GM12878 (cell line): ENCODE measurements around the gene INTS2. TPM values are rescaled to one million over a fixed set of nuclear protein-coding genes. Genes with fewer than 3 reads are reported as not detected.

Experiments
- ATF7 ChIP-seq: fragments of 450-650 bp; IDR thresholded peaks from 2 replicates; pipeline ENCODE4 v1.6.1; 2016; ENCODE audit warnings: low read depth, mild to moderate bottlenecking
- BHLHE40 ChIP-seq, 2 experiments: fragments of 450-650 bp in 1 of 2; IDR thresholded peaks; 2 replicates each; pipeline ENCODE4 v1.6.1; 2011 to 2017; ENCODE audit warnings: low read depth in 2 of 2, borderline replicate concordance in 1 of 2, improper control_type of control experiment in 1 of 2, low read length in 1 of 2, mild to moderate bottlenecking in 1 of 2
- CHD4 ChIP-seq: fragments of 200-600 bp; sonication (generic); IDR thresholded peaks from 2 replicates; pipeline ENCODE4 v1.6.1; 2016; ENCODE audit warnings: mild to moderate bottlenecking
- FOXK2 ChIP-seq: fragments of 450-650 bp; IDR thresholded peaks from 2 replicates; pipeline ENCODE4 v1.6.1; 2017; ENCODE audit warnings: mild to moderate bottlenecking, moderate library complexity
- GABPA ChIP-seq: IDR thresholded peaks from 2 replicates; pipeline ENCODE4 v1.6.1; 2014; ENCODE audit warnings: antibody characterized with exemption, low read depth, mild to moderate bottlenecking, inconsistent platforms
- GATAD2B ChIP-seq: fragments of 450-650 bp; conservative IDR thresholded peaks from 2 replicates; pipeline ENCODE4 v1.6.1; 2017; ENCODE audit warnings: low read depth, mild to moderate bottlenecking, moderate library complexity
- HCFC1 ChIP-seq: fragments of 150-350 bp; IDR thresholded peaks from 2 replicates; pipeline ENCODE4 v1.6.1; 2014; ENCODE audit warnings: low read length
- HDAC6 ChIP-seq: fragments of 200-600 bp; sonication (generic); IDR thresholded peaks from one replicate; pipeline ENCODE4 v1.8.0; 2017; ENCODE audit warnings: antibody characterized with exemption; ENCODE audit not compliant: unreplicated experiment
- HDGF ChIP-seq: fragments of 450-650 bp; IDR thresholded peaks from 2 replicates; pipeline ENCODE4 v1.6.1; 2016; ENCODE audit warnings: antibody characterized with exemption
- IKZF1 ChIP-seq: fragments of 450-650 bp; conservative IDR thresholded peaks from 2 replicates; pipeline ENCODE4 v1.6.1; 2017; ENCODE audit warnings: antibody characterized with exemption, mild to moderate bottlenecking
- IKZF2 ChIP-seq, 2 experiments: fragments of 450-650 bp; IDR thresholded peaks; 2 replicates each; pipeline ENCODE4 v1.6.1; 2017; ENCODE audit warnings: mild to moderate bottlenecking in 2 of 2, moderate library complexity in 2 of 2
- KAT2A ChIP-seq: conservative IDR thresholded peaks from 2 replicates; pipeline ENCODE4 v1.6.1; 2011; ENCODE audit warnings: low read depth, low read length; ENCODE audit not compliant: control insufficient read depth
- MEF2A ChIP-seq: IDR thresholded peaks from 2 replicates; pipeline ENCODE4 v1.6.1; 2011; ENCODE audit warnings: low read depth, mild to moderate bottlenecking, low read length, moderate library complexity; ENCODE audit not compliant: insufficient read depth
- MEF2B ChIP-seq: fragments of 450-650 bp; IDR thresholded peaks from 2 replicates; pipeline ENCODE4 v1.6.1; 2018; ENCODE audit warnings: mild to moderate bottlenecking, moderate library complexity; ENCODE audit not compliant: partially characterized antibody, poor library complexity, severe bottlenecking
- MXI1 ChIP-seq: fragments of 150-350 bp; IDR thresholded peaks from 2 replicates; pipeline ENCODE4 v1.6.1; 2011; ENCODE audit warnings: low read depth, mild to moderate bottlenecking, inconsistent platforms, low read length, improper control_type of control experiment
- NFYA ChIP-seq: IDR thresholded peaks from 2 replicates; pipeline ENCODE4 v1.6.1; 2011; ENCODE audit warnings: low read depth, mild to moderate bottlenecking, low read length, improper control_type of control experiment, borderline replicate concordance
- NRF1 ChIP-seq: conservative IDR thresholded peaks from 2 replicates; pipeline ENCODE4 v1.6.1; 2011; ENCODE audit warnings: mild to moderate bottlenecking, low read depth, low read length, improper control_type of control experiment
- RB1 ChIP-seq: fragments of 450-650 bp; formaldehyde crosslinking; IDR thresholded peaks from 2 replicates; pipeline ENCODE4 v1.6.1; 2017; ENCODE audit warnings: mild to moderate bottlenecking, borderline replicate concordance
- RCOR1 ChIP-seq: conservative IDR thresholded peaks from 2 replicates; pipeline ENCODE4 v1.6.1; 2012; ENCODE audit warnings: low read depth, low read length, improper control_type of control experiment
- SRF ChIP-seq, 2 experiments: IDR thresholded peaks; 2 replicates each; pipeline ENCODE4 v1.6.1; 2011; ENCODE audit warnings: low read depth in 2 of 2, low read length in 2 of 2, mild to moderate bottlenecking in 1 of 2, moderate library complexity in 1 of 2
- TARDBP ChIP-seq: IDR thresholded peaks from 2 replicates; pipeline ENCODE4 v1.6.1; 2016; ENCODE audit warnings: borderline replicate concordance
- TBL1XR1 ChIP-seq: IDR thresholded peaks from 2 replicates; pipeline ENCODE4 v1.6.1; 2012; ENCODE audit warnings: low read depth, low read length, improper control_type of control experiment
- TCF12 ChIP-seq: IDR thresholded peaks from 2 replicates; pipeline ENCODE4 v1.6.1; 2011; ENCODE audit warnings: low read depth, mild to moderate bottlenecking, low read length
- YBX1 ChIP-seq: fragments of 450-650 bp; IDR thresholded peaks from 2 replicates; pipeline ENCODE4 v1.6.1; 2016; ENCODE audit warnings: antibody characterized with exemption
- polyA plus RNA-seq, 11 experiments: library from polyadenylated mRNA; depleted of rRNA in 4 of 11; unstranded in 6 of 11; stranded (reverse) in 5 of 11; fragments of >200 nt; fragmentation: Nextera tagmentation in 4 of 11; fragmentation: Illumina TruSeq in 1 of 11; extraction: Ambion mirVana in 4 of 11; extraction: Trizol in 1 of 11; gene quantifications; 1 replicate in 1 of 11; 2 replicates in 10 of 11; pipeline versions ENCODE4 v1.2.1 to v1.2.3, GENCODE V29; 2011 to 2016; ENCODE audit warnings: inconsistent platforms in 2 of 11, missing spikeins in 2 of 11, low read depth in 1 of 11
- total RNA-seq, 4 experiments: library from RNA; depleted of rRNA in 3 of 4; stranded (reverse); fragments of >200 nt in 3 of 4; fragmentation: Illumina TruSeq in 1 of 4; extraction: Trizol in 1 of 4; gene quantifications; 2 replicates each; pipeline versions ENCODE4 v1.2.1 to v1.2.3, GENCODE V29; 2013 to 2021
- TF ChIP-seq, protein P1 (sequence below): IDR thresholded peaks from 2 replicates; pipeline ENCODE4 v1.6.1; 2011; ENCODE audit warnings: low read depth, mild to moderate bottlenecking, low read length, moderate library complexity, borderline replicate concordance; ENCODE audit errors: extremely low read depth
- TF ChIP-seq, protein P2 (sequence below): fragments of 450-650 bp; IDR thresholded peaks from 2 replicates; pipeline ENCODE4 v1.6.1; 2016; ENCODE audit warnings: mild to moderate bottlenecking
- TF ChIP-seq, protein P3 (sequence below): fragments of 450-650 bp; formaldehyde crosslinking; IDR thresholded peaks from 2 replicates; pipeline ENCODE4 v1.4.0; 2020; ENCODE audit warnings: mild to moderate bottlenecking, moderate library complexity

INTS2 gene
- total and polyA plus RNA-seq, 10 of the 15 experiments (the other 5 are each of a cell fraction or from before 2014, with no cell fraction given) = 2.8 to 22.2 (median 11.6) TPM

DNA sequence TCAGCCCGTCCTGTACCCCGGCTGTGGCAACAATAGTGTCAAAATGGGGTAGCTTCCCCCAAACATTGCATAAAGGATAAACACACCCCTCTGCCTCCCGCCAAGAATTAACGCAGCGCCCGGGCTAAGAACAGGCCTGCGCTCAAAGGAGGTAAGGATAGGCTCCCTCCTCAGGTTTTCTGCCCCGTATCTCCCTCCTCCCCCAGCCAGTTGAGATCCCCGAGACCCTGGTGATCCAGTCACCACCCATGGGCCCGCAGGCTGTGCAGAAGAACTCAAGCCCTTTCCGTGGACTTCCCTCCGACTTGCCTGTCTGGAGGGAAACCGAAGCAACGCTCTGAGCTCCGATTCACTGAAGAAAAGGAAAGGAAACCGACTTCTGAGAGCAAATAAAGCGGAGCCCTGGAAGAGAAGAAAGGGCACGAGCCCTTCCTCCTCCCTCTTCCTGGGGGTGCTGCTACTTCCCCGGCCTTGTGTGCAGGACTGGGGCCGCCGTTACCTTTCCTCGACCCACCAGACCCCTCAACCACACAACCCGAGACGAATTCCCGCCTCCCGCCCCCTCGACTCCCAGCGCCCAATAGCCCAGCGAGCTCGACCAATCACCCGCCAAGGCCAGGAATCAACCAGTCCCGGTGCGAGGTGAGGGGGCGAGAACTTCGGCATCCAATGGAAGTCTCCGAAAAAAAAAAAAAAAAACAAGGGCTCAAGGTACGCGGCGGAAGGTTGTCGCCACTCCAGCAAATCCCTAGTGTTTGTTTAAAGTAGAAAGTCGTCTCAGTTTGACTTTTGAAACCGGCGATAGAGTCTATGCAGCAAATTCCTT is 64.6 kb downstream of the INTS2 start, which contains the start of gene BRIP1 (continued):
- TF ChIP-seq BHLHE40 (IDR thresholded peaks at IDR 0.05; ENCODE audit: borderline replicate concordance in 1 of 2, low read depth in 2 of 2, low read length in 1 of 2) = no peak
- TF ChIP-seq TCF12 = 0 out of 2 replicates have a peak, but pooled peaks have one; percentile 3
- TF ChIP-seq TARDBP = no peak
- TF ChIP-seq HDGF = 0 out of 2 replicates have a peak, but pooled peaks have one; percentile 65
- no peak; the same call in 1 of the 2 replicates for TF ChIP-seq NFYA
- TF ChIP-seq, protein P1, sequence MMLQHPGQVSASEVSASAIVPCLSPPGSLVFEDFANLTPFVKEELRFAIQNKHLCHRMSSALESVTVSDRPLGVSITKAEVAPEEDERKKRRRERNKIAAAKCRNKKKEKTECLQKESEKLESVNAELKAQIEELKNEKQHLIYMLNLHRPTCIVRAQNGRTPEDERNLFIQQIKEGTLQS = no peak
- TF ChIP-seq, protein P2, sequence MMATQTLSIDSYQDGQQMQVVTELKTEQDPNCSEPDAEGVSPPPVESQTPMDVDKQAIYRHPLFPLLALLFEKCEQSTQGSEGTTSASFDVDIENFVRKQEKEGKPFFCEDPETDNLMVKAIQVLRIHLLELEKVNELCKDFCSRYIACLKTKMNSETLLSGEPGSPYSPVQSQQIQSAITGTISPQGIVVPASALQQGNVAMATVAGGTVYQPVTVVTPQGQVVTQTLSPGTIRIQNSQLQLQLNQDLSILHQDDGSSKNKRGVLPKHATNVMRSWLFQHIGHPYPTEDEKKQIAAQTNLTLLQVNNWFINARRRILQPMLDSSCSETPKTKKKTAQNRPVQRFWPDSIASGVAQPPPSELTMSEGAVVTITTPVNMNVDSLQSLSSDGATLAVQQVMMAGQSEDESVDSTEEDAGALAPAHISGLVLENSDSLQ = peak; percentile 47; the same call in 1 of the 2 replicates
- TF ChIP-seq GATAD2B = peak; percentile 76; the same call in 1 of the 2 replicates
- no peak for TF ChIP-seq FOXK2
- TF ChIP-seq HCFC1 = no peak
- no peak for TF ChIP-seq HDAC6
- TF ChIP-seq CHD4 = no peak
- no peak for TF ChIP-seq ATF7
- TF ChIP-seq TBL1XR1 = no peak
- TF ChIP-seq GABPA = 0 out of 2 replicates have a peak, but pooled peaks have one; percentile 37
- TF ChIP-seq, protein P3, sequence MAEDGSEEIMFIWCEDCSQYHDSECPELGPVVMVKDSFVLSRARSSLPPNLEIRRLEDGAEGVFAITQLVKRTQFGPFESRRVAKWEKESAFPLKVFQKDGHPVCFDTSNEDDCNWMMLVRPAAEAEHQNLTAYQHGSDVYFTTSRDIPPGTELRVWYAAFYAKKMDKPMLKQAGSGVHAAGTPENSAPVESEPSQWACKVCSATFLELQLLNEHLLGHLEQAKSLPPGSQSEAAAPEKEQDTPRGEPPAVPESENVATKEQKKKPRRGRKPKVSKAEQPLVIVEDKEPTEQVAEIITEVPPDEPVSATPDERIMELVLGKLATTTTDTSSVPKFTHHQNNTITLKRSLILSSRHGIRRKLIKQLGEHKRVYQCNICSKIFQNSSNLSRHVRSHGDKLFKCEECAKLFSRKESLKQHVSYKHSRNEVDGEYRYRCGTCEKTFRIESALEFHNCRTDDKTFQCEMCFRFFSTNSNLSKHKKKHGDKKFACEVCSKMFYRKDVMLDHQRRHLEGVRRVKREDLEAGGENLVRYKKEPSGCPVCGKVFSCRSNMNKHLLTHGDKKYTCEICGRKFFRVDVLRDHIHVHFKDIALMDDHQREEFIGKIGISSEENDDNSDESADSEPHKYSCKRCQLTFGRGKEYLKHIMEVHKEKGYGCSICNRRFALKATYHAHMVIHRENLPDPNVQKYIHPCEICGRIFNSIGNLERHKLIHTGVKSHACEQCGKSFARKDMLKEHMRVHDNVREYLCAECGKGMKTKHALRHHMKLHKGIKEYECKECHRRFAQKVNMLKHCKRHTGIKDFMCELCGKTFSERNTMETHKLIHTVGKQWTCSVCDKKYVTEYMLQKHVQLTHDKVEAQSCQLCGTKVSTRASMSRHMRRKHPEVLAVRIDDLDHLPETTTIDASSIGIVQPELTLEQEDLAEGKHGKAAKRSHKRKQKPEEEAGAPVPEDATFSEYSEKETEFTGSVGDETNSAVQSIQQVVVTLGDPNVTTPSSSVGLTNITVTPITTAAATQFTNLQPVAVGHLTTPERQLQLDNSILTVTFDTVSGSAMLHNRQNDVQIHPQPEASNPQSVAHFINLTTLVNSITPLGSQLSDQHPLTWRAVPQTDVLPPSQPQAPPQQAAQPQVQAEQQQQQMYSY = no peak
- TF ChIP-seq MEF2B = no peak
- peak; percentile 49; the same call in 1 of the 2 replicates for TF ChIP-seq IKZF1
- peak; percentile 96 for TF ChIP-seq RB1
- no peak for TF ChIP-seq SRF (IDR thresholded peaks at IDR 0.05; ENCODE audit: low read depth in 2 of 2, low read length in 2 of 2)
- TF ChIP-seq MXI1 = 0 out of 2 replicates have a peak, but pooled peaks have one; percentile 34
- TF ChIP-seq IKZF2 (IDR thresholded peaks at IDR 0.05) = peak; percentile 23 to 54; a peak in 1 of 4 replicates
- no peak for TF ChIP-seq KAT2A
- TF ChIP-seq RCOR1 = no peak
- TF ChIP-seq MEF2A = no peak
- TF ChIP-seq NRF1 = no peak
- TF ChIP-seq YBX1 = no peak
